Smooth muscle cell of the brain vasculature (primary cell): ENCODE results near the gene EHD4.

ENCODE experiments used
- DNase-seq: peaks from one replicate; pipeline ENCODE4 v3.0.0-alpha.2; 2012; ENCODE audit warnings: low read depth, low spot score

The EHD4 gene

GRCh38 chr15:41860049-41860828 lies 112.1 kb downstream of the EHD4 start:
- no peak for DNase-seq

GRCh38 chr15:41858756-41859155 lies 113.6 kb downstream of the EHD4 start:
- no peak for DNase-seq

- no peak for DNase-seq
Observed at GRCh38 chr15:41857316-41857715, 115.0 kb downstream of the EHD4 start.

GRCh38 chr15:41856716-41857115 lies 115.6 kb downstream of the EHD4 start:
- no peak for DNase-seq

GRCh38 chr15:41856262-41856661 lies 116.1 kb downstream of the EHD4 start:
- no peak for DNase-seq

GRCh38 chr15:41855261-41855961 lies 116.9 kb downstream of the EHD4 start:
- no peak for DNase-seq

GRCh38 chr15:41854443-41854842 lies 117.9 kb downstream of the EHD4 start:
- DNase-seq, result no peak

GRCh38 chr15:41853831-41854230 lies 118.5 kb downstream of the EHD4 start:
- no peak for DNase-seq

GRCh38 chr15:41852736-41853590 lies 119.4 kb downstream of the EHD4 start:
- DNase-seq, result no peak

GRCh38 chr15:41851755-41852370 lies 120.5 kb downstream of the EHD4 start:
- DNase-seq, result no peak

- DNase-seq, result no peak
Observed at GRCh38 chr15:41851167-41851523, 121.2 kb downstream of the EHD4 start.

GRCh38 chr15:41850482-41851166 lies 121.7 kb downstream of the EHD4 start:
- DNase-seq, result no peak

GRCh38 chr15:41849861-41850260 lies 122.5 kb downstream of the EHD4 start:
- no peak for DNase-seq

GRCh38 chr15:41849204-41849603 lies 123.2 kb downstream of the EHD4 start:
- no peak for DNase-seq

- no peak for DNase-seq
Observed at GRCh38 chr15:41848631-41849030, 123.7 kb downstream of the EHD4 start.

- DNase-seq, result no peak
Observed at GRCh38 chr15:41847981-41848380, 124.4 kb downstream of the EHD4 start.

- no peak for DNase-seq
Observed at GRCh38 chr15:41847206-41847605, 125.2 kb downstream of the EHD4 start.
